Measurements from ENCODE around the gene SUN3. TPM values are rescaled to one million over a fixed set of nuclear protein-coding genes. Genes with fewer than 3 reads are reported as not detected.

SUN3 gene
- total and polyA plus RNA-seq, 2 of the 8 experiments (the other 6 are each of a cell fraction or from before 2014, with no cell fraction given) = not detected

GRCh38 chr7:47967708-47968107 lies 61.2 kb downstream of the SUN3 start (continued):
- no peak for TF ChIP-seq SRF (IDR thresholded peaks at IDR 0.05; ENCODE audit: low read depth, low read length)
- TF ChIP-seq ASH2L (IDR thresholded peaks at IDR 0.05; ENCODE audit: low read length) = no peak
- TF ChIP-seq BACH1 (IDR thresholded peaks at IDR 0.05; ENCODE audit: low read length) = no peak
- no peak for TF ChIP-seq SUZ12 (IDR thresholded peaks at IDR 0.05; ENCODE audit: low read length)
- TF ChIP-seq CREB1 (IDR thresholded peaks at IDR 0.05) = no peak

All from H1 (cell line).